ENCODE data around the gene CTSF. TPM values are rescaled to one million over a fixed set of nuclear protein-coding genes. Genes with fewer than 3 reads are reported as not detected.

Gene CTSF
- total and polyA plus RNA-seq, 2 of the 13 experiments (the other 11 are each of a cell fraction or from before 2014, with no cell fraction given), result not detected

DNA sequence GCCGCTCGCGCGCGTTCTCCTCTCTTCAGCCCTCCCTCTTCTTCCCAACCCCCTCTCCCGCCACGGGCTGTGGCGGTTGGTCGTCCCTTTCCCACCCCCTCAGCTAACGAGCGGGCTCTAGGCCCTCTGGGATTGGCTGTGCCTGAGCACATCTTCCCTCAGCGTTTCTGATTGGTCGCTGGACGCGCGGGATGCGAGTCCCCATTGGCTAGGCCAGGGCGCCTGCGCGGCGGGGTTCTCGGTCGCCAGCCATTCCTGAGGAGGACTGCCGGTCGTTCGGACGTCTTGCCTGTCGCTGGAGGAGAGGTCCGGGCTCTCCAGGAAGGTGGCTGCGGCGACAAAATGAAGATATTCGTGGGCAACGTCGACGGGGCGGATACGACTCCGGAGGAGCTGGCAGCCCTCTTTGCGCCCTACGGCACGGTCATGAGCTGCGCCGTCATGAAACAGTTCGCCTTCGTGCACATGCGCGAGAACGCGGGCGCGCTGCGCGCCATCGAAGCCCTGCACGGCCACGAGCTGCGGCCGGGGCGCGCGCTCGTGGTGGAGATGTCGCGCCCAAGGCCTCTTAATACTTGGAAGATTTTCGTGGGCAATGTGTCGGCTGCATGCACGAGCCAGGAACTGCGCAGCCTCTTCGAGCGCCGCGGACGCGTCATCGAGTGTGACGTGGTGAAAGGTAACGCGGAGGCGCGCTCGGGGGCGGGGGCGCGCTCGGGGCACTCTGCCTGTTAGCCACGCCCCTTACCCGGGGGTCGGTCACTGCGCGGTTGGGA lies 48.2 kb upstream of the CTSF start, which contains the start of gene RBM14 (continued):
- TF ChIP-seq, protein P1, sequence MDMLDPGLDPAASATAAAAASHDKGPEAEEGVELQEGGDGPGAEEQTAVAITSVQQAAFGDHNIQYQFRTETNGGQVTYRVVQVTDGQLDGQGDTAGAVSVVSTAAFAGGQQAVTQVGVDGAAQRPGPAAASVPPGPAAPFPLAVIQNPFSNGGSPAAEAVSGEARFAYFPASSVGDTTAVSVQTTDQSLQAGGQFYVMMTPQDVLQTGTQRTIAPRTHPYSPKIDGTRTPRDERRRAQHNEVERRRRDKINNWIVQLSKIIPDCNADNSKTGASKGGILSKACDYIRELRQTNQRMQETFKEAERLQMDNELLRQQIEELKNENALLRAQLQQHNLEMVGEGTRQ (IDR thresholded peaks at IDR 0.05; ENCODE audit: low read depth, low read length), result no peak
- TF ChIP-seq, protein P1 (CRISPR knock-in tag; IDR thresholded peaks at IDR 0.05; ENCODE audit: borderline replicate concordance), result no peak; the same call in 1 of the 2 replicates
- TF ChIP-seq ZBTB7B (CRISPR knock-in tag; IDR thresholded peaks at IDR 0.05) (no peak; the same call in 1 of the 2 replicates), GATA4 (IDR thresholded peaks at IDR 0.05; ENCODE audit: borderline replicate concordance, low read depth) (0 out of 2 replicates have a peak, but pooled peaks have one; percentile 51), DMAP1 (CRISPR knock-in tag; IDR thresholded peaks at IDR 0.05) (peak; percentile 93), ZNF12 (CRISPR knock-in tag; IDR thresholded peaks at IDR 0.05) (no peak; the same call in none of the 2 replicates), ZNF713 (CRISPR knock-in tag; IDR thresholded peaks at IDR 0.05) (no peak), AKAP8 (CRISPR knock-in tag; IDR thresholded peaks at IDR 0.05) (peak; percentile 77; the same call in 1 of the 2 replicates), SP140L (CRISPR knock-in tag; IDR thresholded peaks at IDR 0.05; ENCODE audit: borderline replicate concordance) (no peak), RXRA (CRISPR knock-in tag; IDR thresholded peaks at IDR 0.05) (peak; percentile 28; the same call in 1 of the 2 replicates), SPEN (CRISPR knock-in tag; IDR thresholded peaks at IDR 0.05; ENCODE audit: low read depth) (peak; percentile 68), ZNF549 (CRISPR knock-in tag; IDR thresholded peaks at IDR 0.05) (peak; percentile 86; the same call in 1 of the 2 replicates), CHD4 (IDR thresholded peaks at IDR 0.05; ENCODE audit: borderline replicate concordance, low read length) (no peak), SRSF1 (optimal IDR thresholded peaks at IDR 0.05; ENCODE audit: low read depth, low read length) (peak; percentile 99), ZMAT3 (CRISPR knock-in tag; conservative IDR thresholded peaks at IDR 0.05) (peak; percentile 98), DNMT1 (CRISPR knock-in tag; IDR thresholded peaks at IDR 0.05) (peak; percentile 98), NFE2 (CRISPR knock-in tag; IDR thresholded peaks at IDR 0.05) (no peak), ZFP36 (IDR thresholded peaks at IDR 0.05; ENCODE audit: borderline replicate concordance, low read depth, low read length, partially characterized antibody) (no peak)
- TF ChIP-seq, protein P2, sequence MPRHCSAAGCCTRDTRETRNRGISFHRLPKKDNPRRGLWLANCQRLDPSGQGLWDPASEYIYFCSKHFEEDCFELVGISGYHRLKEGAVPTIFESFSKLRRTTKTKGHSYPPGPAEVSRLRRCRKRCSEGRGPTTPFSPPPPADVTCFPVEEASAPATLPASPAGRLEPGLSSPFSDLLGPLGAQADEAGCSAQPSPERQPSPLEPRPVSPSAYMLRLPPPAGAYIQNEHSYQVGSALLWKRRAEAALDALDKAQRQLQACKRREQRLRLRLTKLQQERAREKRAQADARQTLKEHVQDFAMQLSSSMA (CRISPR knock-in tag; IDR thresholded peaks at IDR 0.05), result 0 out of 2 replicates have a peak, but pooled peaks have one; percentile 72
- TF ChIP-seq, protein P3, sequence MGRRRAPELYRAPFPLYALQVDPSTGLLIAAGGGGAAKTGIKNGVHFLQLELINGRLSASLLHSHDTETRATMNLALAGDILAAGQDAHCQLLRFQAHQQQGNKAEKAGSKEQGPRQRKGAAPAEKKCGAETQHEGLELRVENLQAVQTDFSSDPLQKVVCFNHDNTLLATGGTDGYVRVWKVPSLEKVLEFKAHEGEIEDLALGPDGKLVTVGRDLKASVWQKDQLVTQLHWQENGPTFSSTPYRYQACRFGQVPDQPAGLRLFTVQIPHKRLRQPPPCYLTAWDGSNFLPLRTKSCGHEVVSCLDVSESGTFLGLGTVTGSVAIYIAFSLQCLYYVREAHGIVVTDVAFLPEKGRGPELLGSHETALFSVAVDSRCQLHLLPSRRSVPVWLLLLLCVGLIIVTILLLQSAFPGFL (CRISPR knock-in tag; IDR thresholded peaks at IDR 0.05), result peak; percentile 44; the same call in 1 of the 2 replicates
- TF ChIP-seq, protein P4, sequence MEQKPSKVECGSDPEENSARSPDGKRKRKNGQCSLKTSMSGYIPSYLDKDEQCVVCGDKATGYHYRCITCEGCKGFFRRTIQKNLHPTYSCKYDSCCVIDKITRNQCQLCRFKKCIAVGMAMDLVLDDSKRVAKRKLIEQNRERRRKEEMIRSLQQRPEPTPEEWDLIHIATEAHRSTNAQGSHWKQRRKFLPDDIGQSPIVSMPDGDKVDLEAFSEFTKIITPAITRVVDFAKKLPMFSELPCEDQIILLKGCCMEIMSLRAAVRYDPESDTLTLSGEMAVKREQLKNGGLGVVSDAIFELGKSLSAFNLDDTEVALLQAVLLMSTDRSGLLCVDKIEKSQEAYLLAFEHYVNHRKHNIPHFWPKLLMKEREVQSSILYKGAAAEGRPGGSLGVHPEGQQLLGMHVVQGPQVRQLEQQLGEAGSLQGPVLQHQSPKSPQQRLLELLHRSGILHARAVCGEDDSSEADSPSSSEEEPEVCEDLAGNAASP (CRISPR knock-in tag; IDR thresholded peaks at IDR 0.05; ENCODE audit: borderline replicate concordance), result peak; percentile 60; the same call in 1 of the 2 replicates
- TF ChIP-seq, protein P5, sequence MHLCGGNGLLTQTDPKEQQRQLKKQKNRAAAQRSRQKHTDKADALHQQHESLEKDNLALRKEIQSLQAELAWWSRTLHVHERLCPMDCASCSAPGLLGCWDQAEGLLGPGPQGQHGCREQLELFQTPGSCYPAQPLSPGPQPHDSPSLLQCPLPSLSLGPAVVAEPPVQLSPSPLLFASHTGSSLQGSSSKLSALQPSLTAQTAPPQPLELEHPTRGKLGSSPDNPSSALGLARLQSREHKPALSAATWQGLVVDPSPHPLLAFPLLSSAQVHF (CRISPR knock-in tag; IDR thresholded peaks at IDR 0.05), result peak; percentile 80
